ENCODE data around the gene NME9. TPM values are rescaled to one million over a fixed set of nuclear protein-coding genes. Genes with fewer than 3 reads are reported as not detected.

Gene NME9
- total and polyA plus RNA-seq, 2 donors (not counting 3 experiments of a cell fraction or from before 2014, with no cell fraction given) = 0.08 TPM; not detected in 1

GRCh38 chr3:138371070-138371965 lies 41.7 kb upstream of the NME9 start:
- H3K4me3 ChIP-seq (replicated peaks in 1 of 3; ENCODE audit: insufficient read depth in 1 of 3, low read depth in 1 of 3, low read length in 3 of 3) = no peak overlapping the region
- FAIRE-seq (no peak), DNase-seq (ENCODE audit: low read depth, low spot score) (no peak)
- no peak overlapping the region for H2AFZ ChIP-seq (ENCODE audit: low read depth, low read length)
- BruUV-seq (replicated peaks) = no TSS peak
- POLR2A ChIA-PET = no interaction called here
- H3K4me2 ChIP-seq (ENCODE audit: insufficient read depth, low read length) = no peak overlapping the region
- TF ChIP-seq POLR2A (IDR thresholded peaks at IDR 0.05; ENCODE audit: low read depth, low read length) = no peak
- no peak for TF ChIP-seq FOS (IDR thresholded peaks at IDR 0.05; ENCODE audit: borderline replicate concordance, insufficient read depth, low read length)
- no peak for TF ChIP-seq JUN (IDR thresholded peaks at IDR 0.05; ENCODE audit: borderline replicate concordance, insufficient read depth, insufficient read length, low read depth)
- TF ChIP-seq CTCF (IDR thresholded peaks at IDR 0.05; ENCODE audit: extremely low read depth in 1 of 2, insufficient read depth in 1 of 2, low read depth in 1 of 2, low read length in 2 of 2) = no peak
- no peak for TF ChIP-seq GATA2 (IDR thresholded peaks at IDR 0.05; ENCODE audit: insufficient read depth, insufficient read length, low read depth, low read length)
- no peak for TF ChIP-seq POLR2AphosphoS5 (IDR thresholded peaks at IDR 0.05; ENCODE audit: insufficient read depth, low read depth, low read length)
- no peak for TF ChIP-seq MYC (IDR thresholded peaks at IDR 0.05; ENCODE audit: low read depth, low read length)
- TF ChIP-seq EZH2 (IDR thresholded peaks at IDR 0.05; ENCODE audit: borderline replicate concordance, low read depth, low read length, severe bottlenecking) = no peak
- no peak for TF ChIP-seq MAX (IDR thresholded peaks at IDR 0.05; ENCODE audit: insufficient read depth, insufficient read length)
- no peaks in the 10 kb centered on the region for H3K9me3 ChIP-seq (replicated peaks; ENCODE audit: control insufficient read depth, insufficient read depth, low read length)
- H3K27me3 ChIP-seq (ENCODE audit: control insufficient read depth in 2 of 2, insufficient read depth in 2 of 2, low read length in 2 of 2) = no peaks in the 10 kb centered on the region
- H3K79me2 ChIP-seq (ENCODE audit: control insufficient read depth, insufficient read depth, low read length) = no peaks in the 10 kb centered on the region
- H3K9me1 ChIP-seq (replicated peaks; ENCODE audit: control insufficient read depth, extremely low read depth, insufficient read depth, low read length) = no peaks in the 10 kb centered on the region
- H3K36me3 ChIP-seq (ENCODE audit: control insufficient read depth in 2 of 2, extremely low read depth in 1 of 2, insufficient read depth in 2 of 2, low read length in 2 of 2) = no peaks in the 10 kb centered on the region
- H4K20me1 ChIP-seq (replicated peaks; ENCODE audit: control insufficient read depth, extremely low read depth, insufficient read depth, low read length) = no peaks in the 10 kb centered on the region
- no peak overlapping the region for H3K9ac ChIP-seq (replicated peaks; ENCODE audit: extremely low read depth, insufficient read depth, low read length)
- intact Hi-C loops (cut with micrococcal nuclease) = no loop called here
- H3K4me1 ChIP-seq (ENCODE audit: control insufficient read depth, extremely low read depth, insufficient read depth, low read length) = no peaks in the 10 kb centered on the region
- CTCF ChIA-PET = no interaction called here
- H3K27ac ChIP-seq (ENCODE audit: insufficient read depth, low read depth, low read length) = no peak overlapping the region
- dilution Hi-C loops (cut with MboI; ENCODE audit: extremely low pct_ligation_motif_present, low sequenced_read_pairs) = no loop called here

Data from endothelial cell of umbilical vein (primary cell).